GM12891 (cell line): ENCODE data around the gene ATP1A2.

Source experiments
- DNase-seq: peaks from one replicate; pipeline ENCODE4 v3.0.0; 2011; ENCODE audit warnings: low spot score; ENCODE audit not compliant: insufficient read length
- FAIRE-seq: peaks from 2 replicates; lab custom pipeline; 2011; peaks lifted over from hg19 to GRCh38; lab: Jason Lieb, UNC
- PAX5 ChIP-seq: IDR thresholded peaks from 2 replicates; pipeline ENCODE4 v1.6.1; 2011; ENCODE audit warnings: low read length, moderate library complexity, mild to moderate bottlenecking; ENCODE audit not compliant: insufficient read depth, severe bottlenecking
- POLR2A ChIP-seq: IDR thresholded peaks from 2 replicates; pipeline ENCODE4 v1.6.1; 2011; ENCODE audit warnings: low read depth, low read length, control low read depth
- POLR2AphosphoS5 ChIP-seq: IDR thresholded peaks from 2 replicates; pipeline ENCODE4 v1.6.1; 2011; ENCODE audit warnings: low read depth, low read length, control low read depth
- POU2F2 ChIP-seq: IDR thresholded peaks from 2 replicates; pipeline ENCODE4 v1.6.1; 2011; ENCODE audit warnings: low read depth, mild to moderate bottlenecking, control low read depth, low read length, moderate library complexity
- SPI1 ChIP-seq: IDR thresholded peaks from 2 replicates; pipeline ENCODE4 v1.6.1; 2011; ENCODE audit warnings: low read depth, low read length, control low read depth
- TAF1 ChIP-seq: IDR thresholded peaks from 2 replicates; pipeline ENCODE4 v1.6.1; 2011; ENCODE audit warnings: low read depth, low read length, control low read depth

The ATP1A2 gene

DNA sequence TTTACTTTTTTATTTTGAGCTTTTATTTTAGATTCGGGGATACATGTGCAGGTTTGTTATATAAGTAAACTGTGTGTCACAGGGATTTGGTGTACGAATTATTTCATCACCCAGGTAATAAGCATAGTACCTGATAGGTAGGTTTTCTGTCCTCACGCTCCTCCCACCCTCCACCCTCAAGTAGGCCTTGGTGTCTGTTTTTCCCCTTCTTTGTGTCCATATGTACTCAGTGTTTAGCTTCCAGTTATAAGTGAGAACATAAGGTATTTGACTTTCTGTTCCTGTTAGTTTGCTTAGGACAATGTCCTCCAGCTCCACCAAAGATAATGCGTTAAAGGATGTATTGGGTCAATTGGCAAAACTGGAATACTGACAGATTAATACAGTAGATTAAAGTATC lies 41.6 kb downstream of the ATP1A2 start:
- FAIRE-seq: no peak

GRCh38 chr1:160158031-160158430 lies 42.5 kb downstream of the ATP1A2 start:
- TF ChIP-seq TAF1 (no peak), PAX5 (no peak), POU2F2 (no peak), POLR2A (no peak), SPI1 (no peak), POLR2AphosphoS5 (no peak)
- DNase-seq: no peak
- no peak for FAIRE-seq

More for the DNA sequence above, 41.6 kb downstream of the ATP1A2 start:
- no peak for DNase-seq
- TF ChIP-seq TAF1 (no peak), PAX5 (no peak), SPI1 (no peak), POLR2A (no peak), POU2F2 (no peak), POLR2AphosphoS5 (no peak)

- no peak for DNase-seq
- no peak for FAIRE-seq
- TF ChIP-seq POU2F2 (no peak), POLR2AphosphoS5 (no peak), TAF1 (no peak), POLR2A (no peak), SPI1 (no peak), PAX5 (no peak)
These were observed 43.0 kb downstream of the ATP1A2 start for GRCh38 chr1:160158534-160158933.

DNA sequence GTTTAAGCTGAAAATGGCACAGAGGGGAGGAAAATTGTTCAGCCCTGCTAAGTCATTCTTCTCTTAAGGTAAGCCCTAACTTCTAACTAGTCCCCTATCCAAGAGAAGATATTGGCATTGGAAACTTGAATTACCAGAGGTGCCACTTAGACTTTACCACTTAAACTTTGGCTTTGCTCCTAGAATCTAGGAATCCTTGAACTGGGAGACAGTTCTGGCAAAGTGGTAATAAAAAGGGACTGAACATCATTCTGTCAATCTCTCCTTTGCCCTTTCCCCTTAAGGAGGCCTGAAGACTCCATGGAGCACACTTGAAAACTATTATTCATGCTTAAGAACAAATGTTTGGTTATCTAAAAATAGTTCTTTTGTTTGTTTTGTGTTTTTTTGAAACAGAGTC lies 44.3 kb downstream of the ATP1A2 start:
- TF ChIP-seq SPI1: no peak
- no peak for TF ChIP-seq POLR2AphosphoS5
- TF ChIP-seq POU2F2: no peak
- TF ChIP-seq TAF1: no peak
- no peak for TF ChIP-seq PAX5
- TF ChIP-seq POLR2A: no peak
- no peak for DNase-seq
- FAIRE-seq: no peak

DNA sequence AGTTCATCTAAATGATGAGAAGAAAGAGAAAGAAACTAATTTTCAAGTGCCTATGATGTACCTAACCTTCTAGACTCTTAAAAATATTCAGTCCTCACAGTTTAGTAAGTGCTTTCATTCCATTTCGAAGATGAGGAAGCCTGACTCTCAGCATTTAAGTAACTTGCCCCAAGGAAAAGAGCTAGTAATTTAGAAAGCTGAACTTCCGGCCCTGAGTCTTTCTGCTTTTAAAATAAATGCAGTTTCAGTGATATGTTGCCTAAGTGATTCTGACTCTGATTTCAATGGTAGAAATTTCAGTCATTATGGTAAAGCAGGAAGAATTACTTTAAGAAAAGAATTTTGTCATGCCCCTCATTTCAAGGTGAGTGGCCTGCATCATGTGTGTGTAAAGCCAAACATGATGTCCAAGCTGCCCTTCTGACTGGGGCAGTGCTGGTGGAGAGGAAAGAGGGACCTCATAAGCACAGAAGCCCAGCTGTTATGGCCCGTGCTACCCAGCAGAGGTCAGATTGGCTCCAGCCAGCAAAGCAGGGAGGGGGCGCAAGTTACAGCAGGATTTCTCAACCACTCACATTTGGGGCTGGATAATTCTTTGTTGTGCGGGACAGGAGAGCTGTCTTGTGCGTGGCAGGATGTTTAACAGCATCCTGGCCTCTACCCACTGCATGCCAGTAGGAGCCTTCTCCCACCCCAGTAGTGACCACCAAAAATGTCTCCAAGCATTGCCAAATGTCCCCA lies 46.6 kb downstream of the ATP1A2 start:
- TF ChIP-seq POU2F2 (no peak), POLR2AphosphoS5 (no peak), PAX5 (no peak), POLR2A (no peak), SPI1 (no peak)
- FAIRE-seq: peak; percentile 88
- DNase-seq: no peak

GRCh38 chr1:160162931-160163330 lies 47.4 kb downstream of the ATP1A2 start:
- no peak for DNase-seq
- FAIRE-seq: no peak

DNA sequence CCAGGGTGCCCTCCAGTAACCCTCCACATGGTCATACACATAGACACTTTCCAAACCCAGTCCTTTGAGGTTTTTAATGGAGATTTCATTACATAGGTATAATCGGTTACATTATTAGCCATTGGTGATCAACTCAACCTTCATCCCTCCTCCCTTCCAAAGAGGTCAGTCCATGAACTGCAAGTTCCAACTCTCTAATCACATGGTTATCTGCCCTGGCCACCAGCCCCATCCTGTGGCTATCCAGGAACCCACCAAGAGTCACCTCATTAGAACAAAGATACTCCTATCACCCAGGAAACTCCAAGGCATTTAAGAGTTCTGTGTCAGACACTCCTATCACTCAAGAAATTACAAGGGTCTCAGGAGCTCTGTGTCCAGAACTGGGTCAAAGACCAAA lies 48.1 kb downstream of the ATP1A2 start:
- no peak for DNase-seq
- TF ChIP-seq SPI1 (no peak), PAX5 (no peak), TAF1 (no peak), POLR2AphosphoS5 (no peak), POLR2A (no peak), POU2F2 (no peak)
- FAIRE-seq: no peak

More at GRCh38 chr1:160162931-160163330, 47.4 kb downstream of the ATP1A2 start:
- TF ChIP-seq TAF1 (no peak), POU2F2 (no peak), POLR2AphosphoS5 (no peak), PAX5 (no peak), SPI1 (no peak), POLR2A (no peak)

DNA sequence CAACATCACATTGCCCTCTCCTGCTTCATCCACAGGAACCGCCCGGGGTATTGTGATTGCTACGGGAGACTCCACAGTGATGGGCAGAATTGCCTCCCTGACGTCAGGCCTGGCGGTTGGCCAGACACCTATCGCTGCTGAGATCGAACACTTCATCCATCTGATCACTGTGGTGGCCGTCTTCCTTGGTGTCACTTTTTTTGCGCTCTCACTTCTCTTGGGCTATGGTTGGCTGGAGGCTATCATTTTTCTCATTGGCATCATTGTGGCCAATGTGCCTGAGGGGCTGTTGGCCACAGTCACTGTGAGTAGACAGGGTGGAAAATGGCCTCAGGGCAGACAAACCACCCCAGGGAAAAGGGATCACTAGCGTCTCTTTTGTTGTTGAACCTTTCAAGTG lies 48.6 kb downstream of the ATP1A2 start:
- FAIRE-seq: no peak
- DNase-seq: no peak
- TF ChIP-seq TAF1: no peak
- no peak for TF ChIP-seq POLR2A
- no peak for TF ChIP-seq PAX5
- TF ChIP-seq POLR2AphosphoS5: no peak
- TF ChIP-seq SPI1: no peak
- TF ChIP-seq POU2F2: no peak

DNA sequence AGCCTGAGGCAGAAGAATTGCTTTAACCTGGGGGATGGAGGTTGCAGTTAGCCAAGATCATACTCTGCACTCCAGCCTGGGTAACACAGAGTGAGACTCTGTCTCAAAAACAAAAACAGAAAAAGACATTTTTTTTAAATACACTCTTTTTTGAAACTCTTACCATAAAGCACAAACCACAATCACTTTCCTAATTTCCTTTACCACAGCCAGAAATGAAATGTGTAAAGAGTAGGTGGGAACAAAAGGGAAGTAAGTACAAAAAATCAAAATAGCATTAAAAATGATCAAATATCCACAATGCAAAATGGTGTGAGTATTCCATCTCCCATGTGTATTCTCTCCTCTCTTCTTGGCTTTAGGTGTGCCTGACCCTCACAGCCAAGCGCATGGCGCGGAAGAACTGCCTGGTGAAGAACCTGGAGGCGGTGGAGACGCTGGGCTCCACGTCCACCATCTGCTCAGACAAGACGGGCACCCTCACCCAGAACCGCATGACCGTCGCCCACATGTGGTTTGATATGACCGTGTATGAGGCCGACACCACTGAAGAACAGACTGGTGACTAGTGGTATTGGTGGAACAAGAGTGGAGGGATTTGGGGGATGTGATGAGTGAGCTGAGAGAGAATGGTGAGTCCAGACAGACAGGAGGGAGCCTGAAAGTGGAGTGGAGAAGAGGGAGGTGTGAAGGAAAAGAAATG lies 50.8 kb downstream of the ATP1A2 start:
- no peak for TF ChIP-seq POLR2AphosphoS5
- no peak for TF ChIP-seq SPI1
- FAIRE-seq: peak; percentile 70
- no peak for DNase-seq

- FAIRE-seq (no peak), DNase-seq (no peak)
- TF ChIP-seq POLR2AphosphoS5 (no peak), SPI1 (no peak), POLR2A (no peak)
These were observed 51.5 kb downstream of the ATP1A2 start for GRCh38 chr1:160167056-160167455.
